Measurements from ENCODE around the gene ANKRD39. TPM values are rescaled to one million over a fixed set of nuclear protein-coding genes. Genes with fewer than 3 reads are reported as not detected.

ANKRD39 gene
- total and polyA plus RNA-seq, 2 donors (not counting 1 experiment from before 2014, with no cell fraction given) = 5.3 to 5.8 TPM

DNA sequence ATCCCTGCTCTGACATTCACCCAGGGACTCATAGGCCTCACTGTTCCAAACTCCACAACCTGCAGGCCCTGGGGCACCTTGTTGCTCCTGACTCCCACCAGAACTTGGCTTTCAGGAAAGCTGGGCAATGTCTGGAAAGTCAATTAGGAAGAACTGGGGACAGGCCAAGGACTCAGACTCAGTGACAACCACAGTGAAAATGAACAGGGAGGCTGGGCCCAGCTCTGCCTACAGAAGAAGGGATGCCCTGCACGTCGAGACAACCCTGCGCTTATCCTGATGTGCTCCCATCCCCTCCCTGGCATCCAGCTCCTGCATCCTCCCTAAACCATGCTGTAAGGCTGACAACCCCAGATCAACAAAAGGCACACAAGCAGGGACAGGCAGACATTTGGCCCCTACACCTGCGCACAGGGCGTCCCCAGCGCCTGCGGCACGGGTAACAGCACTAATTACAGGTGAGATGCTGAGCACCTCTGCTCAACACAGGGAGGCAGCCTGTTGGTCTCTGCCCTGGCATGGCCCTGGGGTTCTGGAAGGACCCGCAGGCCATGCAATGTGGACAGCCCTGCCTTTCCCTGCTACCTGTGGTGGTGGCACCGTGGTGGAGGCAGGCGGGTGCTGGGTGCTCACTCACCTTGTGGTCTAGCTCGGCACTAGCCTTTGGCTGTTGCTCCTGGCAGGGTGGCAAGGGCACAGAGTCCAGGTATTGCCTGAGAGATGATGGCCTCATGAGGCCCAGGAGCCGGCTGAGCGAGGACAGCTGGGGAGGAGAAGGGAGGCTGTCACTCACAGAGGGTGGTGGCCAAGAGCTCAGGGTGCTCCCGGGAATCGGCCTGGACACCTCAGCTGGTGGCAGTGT lies 35.7 kb upstream of the ANKRD39 start:
- TF ChIP-seq CTCF (conservative IDR thresholded peaks at IDR 0.05 in 1 of 2, IDR thresholded peaks at IDR 0.05 in 1 of 2; ENCODE audit: low read depth in 1 of 2, low read length in 2 of 2) = no peak
- no peak for TF ChIP-seq EZH2 (IDR thresholded peaks at IDR 0.05; ENCODE audit: low read length, missing control alignments)
- H3K4me3 ChIP-seq (replicated peaks in 1 of 4; ENCODE audit: control extremely low read depth in 1 of 4, insufficient read depth in 1 of 4, low read depth in 3 of 4, low read length in 4 of 4) = no peak overlapping the region
- H2AFZ ChIP-seq (ENCODE audit: low read length) = no peak overlapping the region
- no peaks in the 10 kb centered on the region for H3K9me3 ChIP-seq (ENCODE audit: control insufficient read depth, insufficient read depth, low read depth, low read length)
- no peak overlapping the region for H3K4me2 ChIP-seq (ENCODE audit: extremely low read depth, insufficient read depth, low read length)
- no peaks in the 10 kb centered on the region for H4K20me1 ChIP-seq (ENCODE audit: control insufficient read depth, extremely low read depth, insufficient read depth, low read length)
- H3K4me1 ChIP-seq (ENCODE audit: control insufficient read depth, extremely low read depth, insufficient read depth, low read length) = peaks cover 5% of the 10 kb centered on the region
- no peaks in the 10 kb centered on the region for H3K27me3 ChIP-seq (ENCODE audit: control insufficient read depth, insufficient read depth, low read length)
- DNase-seq (ENCODE audit: low read depth in 2 of 2) = no peak
- no peaks in the 10 kb centered on the region for H3K79me2 ChIP-seq (ENCODE audit: control insufficient read depth, insufficient read depth, low read length)
- H3K36me3 ChIP-seq (ENCODE audit: control insufficient read depth, insufficient read depth, low read length) = no peaks in the 10 kb centered on the region
- H3K27ac ChIP-seq (ENCODE audit: insufficient read depth, low read length) = no peak overlapping the region
- no peak overlapping the region for H3K9ac ChIP-seq (ENCODE audit: insufficient read depth, low read length)

DNA sequence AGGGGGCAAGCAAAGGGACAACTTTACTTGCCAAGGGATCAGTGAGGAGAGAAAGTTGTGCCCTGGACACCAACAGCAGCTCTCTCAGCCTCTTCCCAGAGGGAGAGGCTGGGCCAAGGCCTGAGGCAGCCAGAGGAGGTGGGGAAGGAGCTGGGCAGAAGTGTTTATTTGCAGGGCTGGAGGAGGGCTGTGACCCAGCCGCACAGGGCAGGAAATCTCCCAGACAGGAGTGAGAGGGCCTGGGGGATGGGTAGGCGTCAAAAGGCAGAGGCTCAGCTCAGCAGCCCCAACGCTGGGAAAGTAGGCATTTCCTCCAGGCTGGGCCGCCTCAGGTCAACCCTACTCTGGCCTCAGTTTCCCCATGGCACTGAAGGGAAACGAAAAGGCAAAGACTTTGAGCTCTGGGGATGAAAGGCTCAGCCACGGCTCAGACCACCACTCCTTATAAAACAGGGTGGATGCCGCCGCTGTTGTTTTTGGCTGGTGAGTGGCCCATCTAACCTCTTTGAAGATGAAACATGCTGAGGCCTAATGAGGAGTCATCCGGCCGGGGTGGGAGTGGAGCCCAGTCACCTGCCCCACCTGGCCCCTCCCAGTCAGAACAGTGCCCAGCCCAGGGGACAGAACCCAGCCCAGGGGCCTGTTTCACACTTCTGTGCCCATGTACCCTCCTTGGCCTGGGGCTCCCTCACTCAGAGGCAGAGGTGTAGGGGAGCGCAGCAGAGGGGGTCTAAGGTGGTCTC lies 33.9 kb upstream of the ANKRD39 start:
- Histone ChIP-seq H3K4me2 (ENCODE audit: extremely low read depth, insufficient read depth, low read length) (no peak overlapping the region), H3K79me2 (ENCODE audit: control insufficient read depth, insufficient read depth, low read length) (no peaks in the 10 kb centered on the region), H4K20me1 (ENCODE audit: control insufficient read depth, extremely low read depth, insufficient read depth, low read length) (no peaks in the 10 kb centered on the region), H3K27ac (ENCODE audit: insufficient read depth, low read length) (no peak overlapping the region), H3K4me3 (replicated peaks in 1 of 4; ENCODE audit: control extremely low read depth in 1 of 4, insufficient read depth in 1 of 4, low read depth in 3 of 4, low read length in 4 of 4) (no peak overlapping the region), H3K27me3 (ENCODE audit: control insufficient read depth, insufficient read depth, low read length) (no peaks in the 10 kb centered on the region), H3K36me3 (ENCODE audit: control insufficient read depth, insufficient read depth, low read length) (no peaks in the 10 kb centered on the region), H2AFZ (ENCODE audit: low read length) (no peak overlapping the region), H3K9ac (ENCODE audit: insufficient read depth, low read length) (no peak overlapping the region), H3K4me1 (ENCODE audit: control insufficient read depth, extremely low read depth, insufficient read depth, low read length) (peaks cover 5% of the 10 kb centered on the region), H3K9me3 (ENCODE audit: control insufficient read depth, insufficient read depth, low read depth, low read length) (no peaks in the 10 kb centered on the region)
- TF ChIP-seq CTCF (conservative IDR thresholded peaks at IDR 0.05 in 1 of 2, IDR thresholded peaks at IDR 0.05 in 1 of 2; ENCODE audit: low read depth in 1 of 2, low read length in 2 of 2) = no peak
- TF ChIP-seq EZH2 (IDR thresholded peaks at IDR 0.05; ENCODE audit: low read length, missing control alignments) = no peak
- peak; percentile 48 to 57 for DNase-seq (ENCODE audit: low read depth in 2 of 2)

- Histone ChIP-seq H3K4me3 (replicated peaks in 1 of 4; ENCODE audit: control extremely low read depth in 1 of 4, insufficient read depth in 1 of 4, low read depth in 3 of 4, low read length in 4 of 4) (no peak overlapping the region), H3K4me2 (ENCODE audit: extremely low read depth, insufficient read depth, low read length) (no peak overlapping the region), H3K27me3 (ENCODE audit: control insufficient read depth, insufficient read depth, low read length) (no peaks in the 10 kb centered on the region), H3K27ac (ENCODE audit: insufficient read depth, low read length) (no peak overlapping the region), H4K20me1 (ENCODE audit: control insufficient read depth, extremely low read depth, insufficient read depth, low read length) (no peaks in the 10 kb centered on the region), H3K9ac (ENCODE audit: insufficient read depth, low read length) (no peak overlapping the region), H3K9me3 (ENCODE audit: control insufficient read depth, insufficient read depth, low read depth, low read length) (no peaks in the 10 kb centered on the region), H3K79me2 (ENCODE audit: control insufficient read depth, insufficient read depth, low read length) (no peaks in the 10 kb centered on the region), H3K36me3 (ENCODE audit: control insufficient read depth, insufficient read depth, low read length) (no peaks in the 10 kb centered on the region), H3K4me1 (ENCODE audit: control insufficient read depth, extremely low read depth, insufficient read depth, low read length) (peaks cover 5% of the 10 kb centered on the region), H2AFZ (ENCODE audit: low read length) (no peak overlapping the region)
- TF ChIP-seq EZH2 (IDR thresholded peaks at IDR 0.05; ENCODE audit: low read length, missing control alignments) = no peak
- no peak for TF ChIP-seq CTCF (conservative IDR thresholded peaks at IDR 0.05 in 1 of 2, IDR thresholded peaks at IDR 0.05 in 1 of 2; ENCODE audit: low read depth in 1 of 2, low read length in 2 of 2)
- no peak for DNase-seq (ENCODE audit: low read depth in 2 of 2)
Observed at GRCh38 chr2:96890726-96891385, 33.0 kb upstream of the ANKRD39 start.

All from fibroblast of lung (primary cell).